Peyer's patch (tissue), 4 donors: Measurements from ENCODE around the gene ZNF774. TPM values are rescaled to one million over a fixed set of nuclear protein-coding genes. Genes with fewer than 3 reads are reported as not detected.
"Not testable (repeated sequence)": the region's sequence is repeated elsewhere in the genome, so short reads cannot be mapped to it uniquely, and the experiment has no call there.

Experiments used
- DNase-seq, 3 donors: peaks; one replicate each; pipeline ENCODE4 v3.0.0-alpha.2; 2017 to 2019
- H3K27ac ChIP-seq, 4 donors: fragments of 200-600 bp; sonication (generic); one replicate each; pipeline ENCODE4 v1.5.1; 2016 to 2019
- H3K27me3 ChIP-seq, 2 donors: fragments of 200-600 bp; sonication (generic); one replicate each; pipeline ENCODE4 v1.5.1; 2019
- H3K36me3 ChIP-seq, 3 donors: fragments of 200-600 bp; sonication (generic); one replicate each; pipeline ENCODE4 v1.5.1; 2016 to 2019
- H3K4me1 ChIP-seq, 4 donors: fragments of 200-600 bp; sonication (generic); one replicate each; pipeline ENCODE4 v1.5.1; 2016 to 2019
- H3K4me3 ChIP-seq, 4 donors: fragments of 200-600 bp; sonication (generic); 1 replicate in 3 of 4; 2 replicates in 1 of 4; pipeline ENCODE4 v1.5.1; 2016 to 2019; ENCODE audit warnings: mild to moderate bottlenecking in 1 of 4
- H3K9me3 ChIP-seq, 4 donors: fragments of 200-600 bp; sonication (generic); one replicate each; pipeline ENCODE4 v1.5.1; 2016 to 2019; ENCODE audit warnings: mild to moderate bottlenecking in 1 of 4
- POLR2A ChIP-seq, 2 donors: fragments of 450-650 bp; IDR thresholded peaks; one replicate each; pipeline ENCODE4 v1.5.1; 2017; ENCODE audit warnings: antibody characterized with exemption in 2 of 2, mild to moderate bottlenecking in 2 of 2, moderate library complexity in 2 of 2
- total RNA-seq, 4 donors: library from RNA; depleted of rRNA; stranded (reverse); fragments of >200 nt; gene quantifications; one replicate each; pipeline ENCODE4 v1.1.0, GENCODE V29; 2016
- TF ChIP-seq, protein P1 (sequence below), 6 experiments: fragments of 450-650 bp in 4 of 6; fragments of 200-600 bp in 2 of 6; sonication (generic) in 1 of 6; IDR thresholded peaks; one replicate each; pipeline ENCODE4 v1.5.1; 2017 to 2019; ENCODE audit warnings: antibody characterized with exemption in 6 of 6, mild to moderate bottlenecking in 3 of 6, moderate library complexity in 1 of 6

The ZNF774 gene
- total RNA-seq, result 10 to 100 TPM in 1 of 4 donors, 1 to 10 TPM in 3; 4.0 to 11.7 (median 8.7) TPM

DNA sequence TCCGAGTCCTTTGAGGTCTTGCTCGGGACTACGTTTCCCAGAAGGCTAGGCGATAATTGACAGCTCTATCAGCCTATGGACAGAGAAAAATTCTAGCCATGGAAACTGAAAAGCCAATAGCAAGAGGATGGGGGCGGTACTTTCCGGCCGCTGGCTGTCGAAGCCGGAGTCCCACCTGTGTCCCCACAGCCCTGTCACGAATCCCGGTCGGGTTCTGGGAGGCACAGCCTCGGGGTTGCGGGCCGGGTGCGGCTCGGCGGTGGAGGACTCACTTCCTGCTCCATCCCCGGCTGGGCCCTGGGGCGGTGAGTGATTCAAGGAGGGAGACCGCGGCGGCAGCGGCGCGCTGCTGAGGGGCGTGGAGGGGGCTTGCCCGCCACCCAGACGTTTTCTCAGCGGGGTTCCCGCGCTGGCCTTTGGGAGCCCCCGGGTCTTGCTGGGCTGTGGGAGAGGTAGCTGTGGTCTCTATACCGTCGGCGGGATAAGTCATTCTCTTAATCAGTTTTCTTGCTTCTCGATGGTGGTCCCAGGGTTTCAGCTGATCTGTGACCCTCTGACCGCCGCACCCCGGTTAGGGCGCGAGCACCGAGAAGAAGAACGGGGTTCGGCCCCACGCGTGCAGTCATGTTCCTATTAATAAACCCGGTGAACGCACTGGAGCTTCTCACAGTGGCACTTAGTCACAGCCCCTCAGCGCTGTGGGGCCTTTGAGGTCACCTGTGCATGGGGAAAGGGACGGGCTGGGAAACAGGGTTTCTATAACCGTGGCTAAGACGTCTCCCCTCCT lies at the start of gene ZNF774:
ZNF774 (plus strand) TSS at position 178 of the 787 bp plus-strand sequence. CDS start 2,377 bp downstream, outside the sequence.
- no peaks in the 10 kb centered on the region for H3K36me3 ChIP-seq
- H3K4me1 ChIP-seq, result peaks cover 0 to 10% (median 0%) of the 10 kb centered on the region in 4 donors
- TF ChIP-seq, protein P1, sequence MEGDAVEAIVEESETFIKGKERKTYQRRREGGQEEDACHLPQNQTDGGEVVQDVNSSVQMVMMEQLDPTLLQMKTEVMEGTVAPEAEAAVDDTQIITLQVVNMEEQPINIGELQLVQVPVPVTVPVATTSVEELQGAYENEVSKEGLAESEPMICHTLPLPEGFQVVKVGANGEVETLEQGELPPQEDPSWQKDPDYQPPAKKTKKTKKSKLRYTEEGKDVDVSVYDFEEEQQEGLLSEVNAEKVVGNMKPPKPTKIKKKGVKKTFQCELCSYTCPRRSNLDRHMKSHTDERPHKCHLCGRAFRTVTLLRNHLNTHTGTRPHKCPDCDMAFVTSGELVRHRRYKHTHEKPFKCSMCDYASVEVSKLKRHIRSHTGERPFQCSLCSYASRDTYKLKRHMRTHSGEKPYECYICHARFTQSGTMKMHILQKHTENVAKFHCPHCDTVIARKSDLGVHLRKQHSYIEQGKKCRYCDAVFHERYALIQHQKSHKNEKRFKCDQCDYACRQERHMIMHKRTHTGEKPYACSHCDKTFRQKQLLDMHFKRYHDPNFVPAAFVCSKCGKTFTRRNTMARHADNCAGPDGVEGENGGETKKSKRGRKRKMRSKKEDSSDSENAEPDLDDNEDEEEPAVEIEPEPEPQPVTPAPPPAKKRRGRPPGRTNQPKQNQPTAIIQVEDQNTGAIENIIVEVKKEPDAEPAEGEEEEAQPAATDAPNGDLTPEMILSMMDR (IDR thresholded peaks at IDR 0.05), result no peak
- peak; percentile 64 to 81 for TF ChIP-seq POLR2A (IDR thresholded peaks at IDR 0.05)
- H3K4me3 ChIP-seq, result peak within 1 kb of the TSS; percentile 77 to 98 (median 90)
- DNase-seq, result peak; percentile 86 to 97 (median 91)
- no peaks in the 10 kb centered on the region for H3K9me3 ChIP-seq
- no peaks in the 10 kb centered on the region for H3K27me3 ChIP-seq
- H3K27ac ChIP-seq, result peak within 1 kb of the TSS; percentile 48 to 79 (median 61)

DNA sequence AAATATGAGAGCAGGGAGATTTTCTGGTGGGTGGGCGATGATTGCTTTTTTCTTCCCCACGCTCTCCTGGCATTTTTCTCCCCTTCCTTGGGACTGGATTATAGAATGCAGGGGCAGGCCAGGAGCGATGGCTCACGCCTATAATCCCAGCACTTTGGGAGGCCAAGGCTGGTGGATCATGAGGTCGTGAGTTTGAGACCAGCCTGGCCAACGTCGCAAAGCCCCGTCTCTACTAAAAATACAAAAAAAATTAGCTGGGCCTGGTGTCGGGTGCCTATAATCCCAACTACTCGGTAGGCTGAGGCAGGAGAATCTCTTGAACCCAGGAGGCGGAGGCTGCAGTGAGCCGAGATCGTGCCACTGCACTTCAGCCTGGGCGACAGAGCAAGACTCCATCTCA lies 46.7 kb upstream of the ZNF774 start:
- not testable (repeated sequence) for H3K27ac ChIP-seq, DNase-seq, H3K9me3 ChIP-seq, H3K4me3 ChIP-seq, H3K36me3 ChIP-seq, H3K27me3 ChIP-seq
- H3K4me1 ChIP-seq, result peaks cover 0 to 12% (median 0%) of the 10 kb centered on the region in 4 donors

DNA sequence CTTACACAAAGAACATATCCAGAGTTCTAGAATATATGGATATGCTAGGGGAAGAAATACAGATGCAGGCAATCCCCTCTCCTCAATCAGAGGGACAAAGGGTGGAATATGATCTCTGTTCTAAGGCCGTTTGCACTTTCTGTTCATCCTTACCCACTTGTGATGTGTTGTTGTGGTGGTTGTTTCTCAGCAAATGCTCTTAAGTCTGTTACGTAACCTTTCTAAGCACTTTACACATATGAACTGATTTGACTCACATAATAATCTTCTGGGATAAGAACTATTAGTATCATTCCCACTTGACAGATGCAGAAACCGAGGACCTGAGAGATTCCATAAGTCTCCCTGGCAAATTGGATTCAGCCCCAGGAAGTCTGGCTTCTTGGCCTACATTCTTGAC lies 46.2 kb upstream of the ZNF774 start:
- no peak for TF ChIP-seq POLR2A (IDR thresholded peaks at IDR 0.05)
- TF ChIP-seq, protein P1 (IDR thresholded peaks at IDR 0.05), result no peak
- Histone ChIP-seq H3K4me1 (peaks cover 0 to 10% (median 0%) of the 10 kb centered on the region in 4 donors), H3K27me3 (no peaks in the 10 kb centered on the region), H3K36me3 (no peaks in the 10 kb centered on the region), H3K9me3 (no peaks in the 10 kb centered on the region), H3K27ac (no peak overlapping the region), H3K4me3 (no peak overlapping the region)
- no peak for DNase-seq

DNA sequence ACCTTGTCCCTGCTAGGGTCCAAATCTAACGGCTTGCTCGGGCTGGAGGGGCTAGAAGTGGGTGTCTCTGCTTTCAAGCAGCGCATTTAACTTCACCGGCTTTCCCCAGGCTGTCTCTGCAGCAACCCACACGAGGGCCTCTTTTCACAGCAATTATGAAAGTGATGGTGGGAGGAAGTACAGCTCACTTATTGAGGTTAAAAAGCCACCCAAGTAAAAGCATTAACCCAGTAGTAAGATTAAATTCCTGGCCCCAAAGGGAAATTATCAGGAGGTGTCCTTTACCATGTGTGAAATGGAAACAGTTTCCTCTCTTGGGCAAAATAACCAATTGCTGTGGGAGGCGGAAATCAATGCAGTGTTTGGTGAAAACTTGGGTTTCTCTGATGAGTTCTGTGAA lies 45.5 kb upstream of the ZNF774 start:
- no peak for DNase-seq
- Histone ChIP-seq H3K9me3 (no peaks in the 10 kb centered on the region), H3K27me3 (no peaks in the 10 kb centered on the region), H3K36me3 (no peaks in the 10 kb centered on the region), H3K27ac (peak overlapping the region in 1 of 4 donors; percentile 36), H3K4me1 (peaks cover 0 to 3% (median 0%) of the 10 kb centered on the region in 4 donors), H3K4me3 (no peak overlapping the region)
- TF ChIP-seq POLR2A (IDR thresholded peaks at IDR 0.05), result no peak
- TF ChIP-seq, protein P1 (IDR thresholded peaks at IDR 0.05), result no peak

DNA sequence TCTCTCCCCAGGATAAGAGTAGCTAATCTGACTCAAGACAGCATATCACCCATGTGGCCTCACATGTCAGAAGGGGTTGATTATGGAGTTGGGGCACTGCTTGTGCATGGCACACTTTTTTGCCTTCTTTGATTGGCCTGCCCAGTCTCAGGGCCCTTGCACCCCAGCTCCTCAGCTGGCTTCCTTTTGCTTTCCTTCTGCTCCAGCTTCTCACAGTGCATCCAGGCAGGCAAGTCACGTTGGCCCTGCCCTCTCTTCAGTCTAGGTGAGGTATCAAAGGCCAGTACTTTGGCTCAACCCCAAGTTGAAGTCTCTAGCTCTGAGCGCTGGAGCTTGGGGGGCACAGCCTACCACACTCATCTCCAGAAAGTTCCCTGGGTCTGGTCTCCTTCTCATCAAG lies 44.4 kb upstream of the ZNF774 start:
- no peak for TF ChIP-seq POLR2A (IDR thresholded peaks at IDR 0.05)
- TF ChIP-seq, protein P1 (IDR thresholded peaks at IDR 0.05), result no peak
- Histone ChIP-seq H3K27ac (no peak overlapping the region), H3K36me3 (no peaks in the 10 kb centered on the region), H3K4me1 (no peaks in the 10 kb centered on the region), H3K4me3 (no peak overlapping the region), H3K9me3 (no peaks in the 10 kb centered on the region), H3K27me3 (no peaks in the 10 kb centered on the region)
- no peak for DNase-seq

DNA sequence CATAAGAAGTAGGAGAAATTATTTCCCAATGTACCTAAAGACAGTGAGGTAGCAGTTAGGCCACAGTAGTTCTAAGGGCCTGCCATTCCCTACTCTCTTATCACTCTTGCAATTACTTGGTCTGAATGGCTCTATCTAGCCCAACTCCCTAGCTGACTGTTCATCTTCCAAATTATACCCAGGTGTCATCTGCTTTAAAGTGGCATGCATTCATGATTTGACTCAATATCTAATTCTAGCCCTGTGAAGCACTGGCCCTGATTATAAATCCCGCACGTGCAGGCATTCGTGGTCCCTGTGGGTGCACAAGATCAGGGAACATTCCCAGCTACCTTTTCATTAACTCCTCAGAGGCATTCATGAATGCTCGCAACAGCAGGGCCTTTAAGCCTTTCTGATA lies 43.1 kb upstream of the ZNF774 start:
- no peak overlapping the region for H3K4me3 ChIP-seq
- DNase-seq, result no peak
- no peaks in the 10 kb centered on the region for H3K27me3 ChIP-seq
- H3K36me3 ChIP-seq, result no peaks in the 10 kb centered on the region
- no peaks in the 10 kb centered on the region for H3K9me3 ChIP-seq
- no peak overlapping the region for H3K27ac ChIP-seq
- TF ChIP-seq POLR2A (IDR thresholded peaks at IDR 0.05), result no peak
- TF ChIP-seq, protein P1 (IDR thresholded peaks at IDR 0.05), result no peak
- no peaks in the 10 kb centered on the region for H3K4me1 ChIP-seq
